GM19463 (cell line): ENCODE data around the gene HOXB13.

Source experiments
- ATAC-seq: cut with Tn5 transposase; IDR thresholded peaks from one replicate; pipeline ENCODE4 v1.9.1; 2021; ENCODE audit warnings: mild to moderate bottlenecking, moderate library complexity; ENCODE audit not compliant: unreplicated experiment

HOXB13 gene

DNA sequence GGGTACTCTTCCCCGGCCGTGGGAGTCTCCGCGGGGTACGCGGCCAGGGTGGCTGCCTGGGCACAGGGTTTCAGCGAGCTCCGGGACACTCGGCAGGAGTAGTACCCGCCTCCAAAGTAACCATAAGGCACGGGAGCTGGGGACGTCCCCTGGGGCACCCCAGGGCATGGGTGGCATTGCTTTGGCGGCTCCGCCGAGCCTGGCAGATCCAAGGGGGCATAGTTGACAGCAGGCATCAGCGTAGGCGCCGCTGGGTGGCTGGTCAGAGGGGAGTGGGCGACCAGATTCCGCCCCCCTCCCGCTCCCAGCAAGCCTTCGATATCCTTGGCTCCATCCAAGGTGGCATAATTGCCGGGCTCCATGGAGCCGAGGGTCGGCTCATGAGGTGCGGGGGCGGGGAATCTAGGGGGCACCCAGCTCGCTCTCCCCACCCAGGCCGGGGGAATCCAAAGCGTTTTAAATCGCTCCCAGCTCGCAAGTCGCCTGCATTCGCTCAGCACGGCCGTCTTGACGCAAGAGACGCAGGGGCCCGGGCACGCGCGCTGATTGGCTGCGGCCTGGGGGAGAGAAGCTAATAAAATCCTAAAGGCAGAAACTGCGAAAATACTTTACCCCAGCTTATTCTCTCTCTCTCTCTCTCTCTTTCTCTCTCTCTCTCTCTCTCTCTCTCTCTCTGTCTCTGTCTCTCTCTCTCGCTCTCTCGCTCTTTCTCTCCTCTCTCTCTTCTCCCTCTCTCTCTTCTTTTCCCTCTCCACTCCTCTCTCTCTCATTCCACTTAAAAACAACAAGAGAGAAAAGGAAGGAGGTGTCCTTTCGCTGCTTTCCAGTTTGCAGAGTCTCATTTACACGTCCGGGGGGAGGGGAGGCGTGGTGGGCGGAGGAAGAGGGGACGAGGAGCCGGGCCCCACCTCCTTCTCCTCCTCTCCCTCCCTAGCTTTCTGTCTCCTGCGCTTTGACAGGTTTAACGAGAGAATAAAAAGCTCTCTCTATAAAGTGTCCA lies at the start of gene HOXB13:
TSS of gene HOXB13 (minus strand) at position 519 of the 1,000 bp plus-strand sequence. CDS start at position 362, 157 bp downstream.
- ATAC-seq, result no peak

DNA sequence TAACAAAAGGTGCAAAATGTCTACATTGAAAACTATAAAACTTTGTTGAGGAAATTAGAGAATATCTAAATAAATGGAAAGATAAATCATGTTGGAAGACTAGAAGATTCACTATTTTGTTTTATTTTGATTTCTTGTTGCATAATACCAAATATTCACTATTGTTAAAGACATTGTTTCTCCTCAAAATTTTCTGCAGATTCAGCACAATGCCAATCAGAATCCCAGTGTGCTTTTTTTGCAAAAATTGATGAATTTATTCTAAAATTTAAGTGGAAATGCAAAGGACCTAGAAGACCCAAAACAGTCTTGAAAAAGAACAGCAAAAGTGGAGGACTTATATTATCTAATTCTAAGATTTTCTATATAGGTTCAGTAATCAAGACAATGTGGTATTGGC lies 48.1 kb upstream of the HOXB13 start:
- no peak for ATAC-seq

DNA sequence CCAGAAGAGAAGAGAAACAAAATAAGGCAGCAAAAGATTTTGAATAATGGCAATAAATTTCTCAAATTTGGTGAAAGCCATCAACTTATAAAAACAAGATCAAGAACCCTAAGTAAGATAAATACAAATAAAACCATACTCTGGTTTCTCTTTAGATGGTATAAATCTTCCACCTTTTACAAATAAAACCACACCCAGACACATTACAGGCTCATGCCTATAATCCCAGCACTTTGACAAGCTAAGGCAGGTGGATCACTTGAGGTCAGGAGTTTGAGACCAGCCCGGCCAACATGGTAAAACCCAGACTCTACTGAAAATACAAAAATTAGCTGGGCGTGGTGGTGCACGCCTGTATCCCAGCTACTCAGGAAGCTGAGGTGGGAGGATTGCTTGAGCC lies 44.7 kb upstream of the HOXB13 start:
- no peak for ATAC-seq

DNA sequence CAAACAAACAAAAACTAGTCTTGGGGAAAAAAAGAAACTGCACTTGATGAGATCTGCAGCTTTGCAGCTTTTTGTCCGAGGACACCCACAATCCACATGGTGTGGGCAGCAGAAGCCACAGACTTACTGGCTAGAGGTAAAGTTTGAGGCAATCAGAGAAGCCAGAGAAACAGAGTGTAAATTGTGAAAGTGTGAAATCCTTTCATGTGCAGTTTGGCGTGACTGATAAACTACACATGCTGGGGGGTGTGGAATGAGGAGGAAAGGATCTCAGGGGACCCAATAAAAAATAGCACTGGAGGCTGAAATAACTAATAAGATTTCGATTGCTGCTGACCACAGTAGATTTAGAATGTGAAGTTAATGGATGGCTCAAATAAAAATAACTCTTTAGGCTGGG lies 42.4 kb upstream of the HOXB13 start:
- no peak for ATAC-seq

DNA sequence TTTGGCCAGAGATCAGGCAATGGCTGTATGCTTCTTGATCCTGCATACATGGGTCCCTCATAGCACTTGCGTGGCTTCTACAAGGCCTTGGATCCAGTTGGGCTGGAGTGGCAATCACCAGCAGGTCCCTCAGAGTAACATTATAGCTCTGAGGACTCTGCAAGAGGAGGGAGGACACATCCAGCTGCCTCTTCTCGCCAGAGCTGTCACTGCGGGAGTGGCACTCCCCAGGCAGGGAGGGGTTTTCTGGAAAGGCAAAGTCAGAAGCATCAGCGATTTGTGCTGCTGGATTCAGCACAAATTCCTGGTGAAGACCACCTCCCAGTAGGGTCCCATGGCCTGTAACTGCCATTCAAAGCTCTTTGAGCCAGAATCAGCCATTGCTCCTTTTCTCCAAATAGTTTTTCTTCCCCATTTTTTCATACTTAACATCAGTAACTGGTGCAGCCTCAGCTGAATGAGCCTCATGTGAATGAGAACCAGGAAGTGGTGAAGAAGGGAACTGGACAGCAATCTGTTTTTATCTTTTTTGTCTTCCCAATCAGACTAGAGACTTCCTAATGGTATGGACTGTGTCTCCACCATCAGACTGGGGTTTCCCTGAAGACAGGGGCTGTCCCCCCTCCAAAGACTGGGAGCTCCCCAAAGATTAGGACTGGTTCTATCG lies 40.6 kb upstream of the HOXB13 start:
- ATAC-seq, result no peak

DNA sequence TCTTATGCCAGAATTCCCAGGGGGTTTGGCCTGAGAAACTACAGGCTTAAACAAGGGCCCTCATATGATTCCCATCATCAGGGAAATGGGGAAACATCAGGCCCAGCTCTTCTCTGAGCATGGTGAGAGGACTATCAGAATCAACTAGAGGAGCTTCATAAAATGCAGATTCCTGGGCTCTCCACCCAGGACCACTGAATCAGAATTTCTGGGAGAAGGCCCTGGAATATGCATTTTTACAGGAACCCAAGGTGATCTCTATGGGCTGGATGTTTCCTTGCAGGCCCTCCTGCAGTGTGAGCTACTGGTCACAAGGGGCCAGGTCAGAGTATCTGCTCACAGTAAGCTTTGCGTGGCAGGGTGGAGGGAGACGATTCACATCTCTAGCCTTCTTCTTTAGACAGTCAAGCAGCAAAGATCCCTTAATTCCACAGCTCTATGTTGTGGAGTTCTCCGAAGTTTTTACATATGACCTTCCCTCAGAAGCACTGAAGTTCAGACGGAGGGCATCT lies 38.8 kb upstream of the HOXB13 start:
- ATAC-seq, result no peak

DNA sequence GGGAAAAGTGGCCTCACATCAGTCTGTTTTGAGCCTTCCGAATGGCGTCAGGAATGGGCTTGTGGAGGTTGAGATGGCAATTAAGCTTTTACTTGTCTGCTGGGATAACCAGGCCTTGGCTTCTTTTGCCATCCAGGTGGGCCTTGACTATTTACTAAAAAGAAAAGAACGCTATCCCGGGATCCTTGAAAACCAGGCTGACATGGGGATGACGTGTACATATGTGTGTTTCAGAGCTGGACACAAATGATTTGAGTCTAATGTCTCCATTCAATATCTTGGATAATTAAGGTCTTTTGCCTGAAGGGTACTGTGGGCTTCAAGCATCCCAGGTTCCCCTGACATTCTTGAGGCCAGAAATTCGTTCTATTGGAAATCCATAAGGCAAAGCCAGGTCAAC lies 32.6 kb upstream of the HOXB13 start:
- ATAC-seq, result no peak

DNA sequence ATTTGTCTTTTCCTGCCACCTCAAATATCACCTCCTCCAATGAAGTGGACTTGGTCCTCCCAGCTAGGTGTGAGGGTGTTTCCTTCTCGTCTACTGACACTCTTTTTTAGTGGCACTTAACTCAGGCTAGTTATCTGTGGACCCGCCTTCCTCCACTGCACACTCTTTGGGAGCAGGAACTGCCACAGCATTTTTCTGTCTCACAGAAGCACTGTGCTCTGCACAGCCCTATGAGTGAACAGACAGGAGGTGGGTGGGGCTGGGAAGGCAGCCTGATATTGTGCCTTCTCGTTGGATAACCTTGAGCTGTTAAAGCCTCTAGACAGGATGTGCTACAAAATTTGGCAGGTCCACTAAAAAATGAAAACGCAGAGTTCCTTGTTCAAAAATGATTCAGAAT lies 31.9 kb upstream of the HOXB13 start:
- no peak for ATAC-seq

DNA sequence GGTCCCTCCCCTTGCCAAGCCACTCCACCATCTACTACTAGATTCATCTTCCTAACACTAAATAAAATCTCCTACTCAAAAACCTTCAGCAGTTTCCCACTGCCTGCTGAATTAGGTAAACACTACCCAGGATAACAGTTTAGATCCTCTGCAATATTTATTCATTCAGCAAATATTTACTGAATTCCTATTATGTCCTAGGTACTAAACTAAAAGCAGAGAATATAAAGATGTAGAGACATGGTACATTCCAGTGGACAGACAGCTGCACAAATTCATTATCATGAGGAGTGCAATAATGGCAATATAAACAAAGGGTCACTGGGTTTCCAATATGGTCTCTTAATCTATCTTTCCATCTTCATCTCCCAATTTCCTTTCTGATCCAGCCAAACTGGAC lies 30.7 kb upstream of the HOXB13 start:
- ATAC-seq, result no peak

DNA sequence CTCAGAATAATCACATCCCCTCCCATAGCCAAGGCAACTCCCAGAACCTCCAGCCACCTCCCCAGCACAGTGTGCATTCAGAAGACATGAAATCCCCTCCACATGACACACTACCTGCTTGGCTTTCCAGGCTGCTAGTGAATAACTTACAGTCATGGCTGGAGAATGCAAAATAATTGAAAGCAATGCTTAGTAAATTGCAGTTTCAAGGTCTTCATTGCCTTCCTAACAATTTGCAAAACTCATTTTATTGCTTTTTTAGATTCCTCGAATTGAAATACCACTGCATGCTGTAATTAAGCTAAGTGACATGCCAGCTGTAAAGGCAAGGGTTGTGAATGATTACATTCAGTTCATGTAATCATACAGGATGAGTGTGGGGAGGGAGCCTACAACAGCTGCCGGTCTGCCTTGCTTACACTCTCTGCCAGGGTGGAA lies 29.0 kb upstream of the HOXB13 start:
- no peak for ATAC-seq

DNA sequence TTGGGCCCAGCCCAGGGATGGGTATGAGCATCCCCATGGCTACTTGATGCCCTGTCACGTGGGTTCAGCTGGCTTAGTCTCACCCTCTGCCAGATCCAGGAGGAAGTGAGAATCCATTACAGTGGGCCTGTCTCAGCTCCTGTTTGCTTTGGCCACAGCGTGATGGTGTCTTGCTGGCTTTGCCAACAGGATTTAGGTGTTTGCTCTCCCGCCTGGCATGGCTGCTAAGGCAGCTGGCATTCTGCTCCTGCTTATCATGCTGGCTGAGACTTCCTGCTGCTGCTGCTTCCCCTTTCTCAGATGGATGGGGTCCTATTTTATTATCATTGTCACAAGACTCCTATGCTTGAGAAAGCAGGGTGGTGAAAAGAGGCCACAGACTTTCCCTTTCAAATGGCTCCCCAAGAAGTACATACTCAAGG lies 28.3 kb upstream of the HOXB13 start:
- ATAC-seq, result no peak

DNA sequence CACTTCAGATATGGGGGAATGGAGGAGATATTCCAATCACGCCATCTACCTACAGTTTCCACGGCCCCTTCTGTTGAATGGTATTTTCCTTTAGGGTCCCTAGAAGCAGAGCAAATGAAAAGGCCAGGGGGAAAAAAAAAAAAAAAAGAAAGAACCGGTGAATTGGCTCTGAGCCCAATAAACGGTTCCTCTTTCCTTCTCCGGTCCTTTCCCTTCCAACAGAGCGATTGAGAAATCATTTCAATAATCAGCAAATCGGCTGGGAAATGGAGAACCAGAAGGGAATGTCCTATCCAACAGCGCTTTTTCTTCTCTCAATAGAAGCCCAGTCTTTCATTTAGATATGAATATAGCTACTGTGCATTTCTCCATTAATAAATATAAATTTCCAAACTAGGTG lies 26.8 kb upstream of the HOXB13 start:
- no peak for ATAC-seq

DNA sequence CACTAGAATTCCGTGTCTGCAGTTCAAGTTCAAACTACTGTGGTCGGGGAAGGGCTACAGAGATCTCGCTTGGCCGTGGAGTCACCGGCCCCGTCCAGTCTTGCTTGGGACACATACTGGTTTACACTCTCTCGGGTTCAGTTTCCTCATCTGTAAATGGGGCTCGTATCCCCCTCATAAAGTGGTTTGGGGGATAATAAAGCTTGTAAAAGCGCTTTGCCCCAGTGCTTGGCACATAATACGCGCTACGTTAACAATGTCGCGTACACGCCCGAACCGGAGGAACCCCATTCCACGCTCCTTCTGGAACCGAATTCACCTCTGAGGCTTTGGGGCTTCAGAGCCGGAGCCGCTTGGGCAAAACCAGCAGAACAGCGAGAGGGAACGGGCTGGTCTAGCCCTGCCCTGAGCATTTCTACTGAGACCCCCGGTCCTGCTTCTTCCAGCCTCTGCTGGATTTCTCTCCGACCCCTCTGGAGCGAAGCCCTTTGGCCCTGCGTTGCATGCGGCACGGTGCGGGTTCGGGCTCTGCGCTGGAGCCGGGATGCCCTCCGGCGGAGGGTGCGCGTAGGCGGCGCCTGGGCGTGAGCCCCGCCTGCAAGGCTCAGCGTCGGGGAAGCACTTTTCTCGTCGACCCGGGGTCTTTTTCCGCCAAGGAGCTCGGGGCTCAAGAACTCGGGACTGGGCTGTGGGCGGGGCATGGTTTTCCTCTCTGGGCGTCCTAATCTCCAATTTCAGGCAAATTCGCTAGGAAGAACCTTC lies 26.1 kb upstream of the HOXB13 start:
- no peak for ATAC-seq

DNA sequence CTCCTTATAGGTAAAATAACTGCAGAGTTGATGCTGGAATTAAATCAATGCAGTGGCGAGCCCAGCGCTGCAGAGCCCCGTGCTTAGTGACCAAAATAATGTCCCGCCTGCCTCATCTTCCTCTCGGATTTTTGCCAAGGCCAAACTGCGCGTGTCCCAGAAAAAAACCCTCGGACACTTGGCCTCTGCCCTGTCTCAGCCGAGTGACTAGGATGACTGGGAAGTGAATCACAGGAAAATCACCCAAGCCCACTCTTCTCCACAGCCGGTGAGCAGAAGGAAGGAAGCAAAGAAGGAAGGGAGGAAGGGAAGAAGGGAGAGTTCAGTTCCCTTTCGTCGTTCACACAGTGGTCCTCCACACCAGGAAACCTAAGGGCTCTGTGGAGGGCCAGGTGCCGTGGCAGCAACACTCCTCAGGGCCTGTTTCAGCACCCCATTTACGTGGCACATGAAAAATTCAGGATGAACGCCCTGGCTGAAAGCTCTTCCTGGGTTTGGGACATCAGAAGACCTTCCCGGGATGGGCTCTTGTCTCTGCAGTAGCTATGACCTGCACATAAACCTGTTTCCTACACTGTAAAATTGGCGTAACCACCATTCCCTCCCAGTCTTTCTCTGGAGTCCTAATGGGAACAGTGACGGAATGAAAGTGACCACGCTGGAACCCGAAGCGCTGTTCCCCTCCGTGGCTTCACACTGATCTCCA lies 25.4 kb upstream of the HOXB13 start:
- ATAC-seq, result no peak

DNA sequence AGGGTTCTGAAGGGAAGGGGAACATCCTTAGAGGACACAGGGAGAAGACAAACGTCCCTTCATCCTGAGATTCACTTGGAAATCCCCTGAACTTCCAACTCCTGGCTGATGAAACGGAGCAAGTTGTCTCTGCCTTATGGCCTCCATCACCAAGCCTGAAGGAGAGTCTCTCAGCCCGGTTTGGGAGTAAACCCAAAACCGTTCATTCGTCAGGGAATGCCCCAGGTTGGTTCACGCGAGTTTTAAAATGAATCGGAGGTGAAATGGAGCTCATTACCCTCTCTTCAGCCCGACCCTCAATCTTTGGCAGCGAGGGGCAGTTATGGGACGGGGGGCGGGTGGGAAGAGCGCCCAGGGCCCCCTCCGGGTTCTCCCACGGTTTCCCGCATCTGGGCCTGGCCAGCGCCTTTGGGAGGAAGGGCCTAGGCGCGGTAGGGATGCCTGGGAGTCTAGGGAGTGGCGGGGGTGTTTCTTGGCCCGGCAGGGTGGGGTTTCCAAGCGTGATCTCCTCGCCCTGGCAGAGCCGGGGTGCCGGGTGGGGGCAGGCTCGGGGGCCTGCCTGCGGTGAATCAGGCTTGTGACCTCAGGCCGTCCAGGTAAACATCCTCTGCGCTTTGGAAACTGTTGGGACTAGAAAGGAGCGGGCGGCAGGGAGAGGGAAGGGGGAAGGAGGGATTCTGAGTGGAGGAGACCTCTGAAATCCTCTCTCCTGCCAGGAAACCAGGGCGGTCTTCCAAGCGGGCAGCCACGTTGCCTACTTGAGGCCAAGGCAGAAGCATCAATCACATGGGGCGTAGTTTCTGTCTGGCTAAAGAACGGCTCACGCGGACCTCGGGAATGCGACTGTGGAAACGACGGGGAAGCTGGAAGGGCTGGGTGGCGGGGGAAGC lies 24.1 kb upstream of the HOXB13 start:
- ATAC-seq, result no peak

DNA sequence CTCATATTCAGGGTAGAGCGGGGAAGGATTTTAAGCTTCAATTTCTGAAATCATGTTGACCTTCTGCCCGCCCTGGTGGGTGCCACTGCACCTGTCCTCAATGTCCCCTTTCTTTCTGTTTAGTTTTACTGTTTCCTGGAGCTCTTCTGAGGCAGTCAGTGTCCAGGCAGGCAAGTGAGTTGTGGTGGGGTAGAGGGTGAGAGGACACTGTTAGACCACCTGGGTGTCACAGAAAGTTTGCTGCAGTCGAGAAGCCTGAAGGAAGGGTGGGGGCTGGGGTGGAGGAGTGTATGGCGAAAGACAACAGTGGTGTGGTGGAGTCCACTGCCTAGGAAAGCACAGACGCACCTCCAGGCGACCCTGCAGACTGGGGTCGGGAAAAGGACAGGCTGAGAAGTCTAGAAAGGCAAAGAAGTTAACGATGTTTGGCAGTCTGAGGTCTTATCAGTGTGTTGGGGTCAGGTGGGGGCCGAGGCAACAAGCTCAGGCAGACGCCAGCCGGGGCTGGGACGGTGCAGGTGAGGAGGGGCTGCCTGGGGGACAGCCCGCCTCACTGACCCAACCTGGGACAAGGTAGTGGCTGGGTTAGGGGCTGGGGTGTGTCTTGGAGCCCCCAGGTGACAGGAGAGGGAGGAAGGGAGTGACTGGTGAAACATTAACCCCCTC lies 23.3 kb upstream of the HOXB13 start:
- ATAC-seq, result no peak

DNA sequence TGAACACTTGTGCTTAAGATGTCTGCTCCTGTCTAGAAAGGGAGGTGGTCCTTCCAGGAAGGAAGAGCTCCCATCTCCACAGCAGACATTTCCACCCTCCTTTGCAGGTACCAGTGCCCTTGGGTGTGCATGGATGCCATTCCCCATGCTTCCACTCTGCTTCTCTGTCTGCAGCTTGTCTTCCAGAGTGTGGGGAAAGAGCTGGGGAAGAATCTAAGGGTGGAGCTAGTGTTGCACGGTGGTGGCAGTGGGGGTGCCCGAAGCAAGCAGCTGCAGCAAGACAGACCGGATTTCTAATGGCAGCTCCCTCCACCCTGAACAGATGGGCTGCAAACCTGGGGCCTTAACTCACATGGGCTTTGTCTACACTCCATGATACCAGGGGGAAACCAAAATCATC lies 22.6 kb upstream of the HOXB13 start:
- no peak for ATAC-seq

DNA sequence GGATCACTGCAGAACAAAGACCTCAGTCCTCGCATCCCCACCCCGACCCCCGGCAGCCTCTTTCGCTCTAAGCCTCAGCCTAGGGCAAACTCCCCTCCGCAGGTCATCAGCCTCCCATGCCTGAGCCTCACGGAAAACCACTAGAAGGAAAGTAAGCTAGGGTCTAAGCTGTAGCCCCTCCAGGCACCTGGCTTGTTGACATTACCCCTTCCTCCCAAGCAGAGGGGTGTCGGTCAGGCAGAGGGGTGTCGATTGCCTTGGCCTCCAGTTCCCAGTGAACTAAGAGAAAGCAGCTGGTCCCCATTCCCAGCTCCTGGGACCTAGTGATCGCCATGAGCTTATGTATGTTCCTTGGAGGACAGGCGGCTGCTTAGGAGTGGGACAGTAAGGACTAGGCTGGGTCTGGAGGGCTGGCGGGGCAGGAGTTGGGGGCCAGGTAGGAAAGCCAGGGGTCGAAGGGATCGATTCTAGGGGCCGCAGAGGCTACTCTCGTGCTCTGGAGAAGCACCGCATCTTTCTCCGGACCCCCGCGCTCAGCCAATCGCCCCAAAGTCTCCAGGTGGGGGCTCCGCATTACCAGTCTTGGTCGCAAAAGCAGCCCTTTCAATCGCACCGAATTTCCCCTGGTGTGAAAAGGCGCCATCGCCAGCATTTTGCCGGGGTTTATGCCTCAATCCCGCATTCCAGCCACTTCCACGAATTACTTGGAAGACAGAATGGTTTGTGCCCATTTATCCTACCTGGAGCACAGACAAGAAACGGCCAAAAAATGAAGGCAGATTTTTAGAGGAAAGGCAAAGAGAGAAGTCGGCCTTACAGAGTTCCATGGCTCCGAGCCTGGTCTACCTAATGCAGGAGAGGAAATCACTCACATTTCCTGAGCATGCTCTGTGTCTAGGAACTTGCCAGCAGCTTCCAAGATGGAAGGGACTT lies 21.3 kb upstream of the HOXB13 start:
- ATAC-seq, result no peak
